HG02852 (cell line): Measurements from ENCODE around the gene HIPK4.
"Not testable (repeated sequence)": the region's sequence is repeated elsewhere in the genome, so short reads cannot be mapped to it uniquely, and the experiment has no call there.

Experiments used
- ATAC-seq: cut with Tn5 transposase; IDR thresholded peaks from one replicate; pipeline ENCODE4 v1.9.1; 2021; ENCODE audit warnings: mild to moderate bottlenecking, moderate library complexity; ENCODE audit not compliant: unreplicated experiment

HIPK4 gene

DNA sequence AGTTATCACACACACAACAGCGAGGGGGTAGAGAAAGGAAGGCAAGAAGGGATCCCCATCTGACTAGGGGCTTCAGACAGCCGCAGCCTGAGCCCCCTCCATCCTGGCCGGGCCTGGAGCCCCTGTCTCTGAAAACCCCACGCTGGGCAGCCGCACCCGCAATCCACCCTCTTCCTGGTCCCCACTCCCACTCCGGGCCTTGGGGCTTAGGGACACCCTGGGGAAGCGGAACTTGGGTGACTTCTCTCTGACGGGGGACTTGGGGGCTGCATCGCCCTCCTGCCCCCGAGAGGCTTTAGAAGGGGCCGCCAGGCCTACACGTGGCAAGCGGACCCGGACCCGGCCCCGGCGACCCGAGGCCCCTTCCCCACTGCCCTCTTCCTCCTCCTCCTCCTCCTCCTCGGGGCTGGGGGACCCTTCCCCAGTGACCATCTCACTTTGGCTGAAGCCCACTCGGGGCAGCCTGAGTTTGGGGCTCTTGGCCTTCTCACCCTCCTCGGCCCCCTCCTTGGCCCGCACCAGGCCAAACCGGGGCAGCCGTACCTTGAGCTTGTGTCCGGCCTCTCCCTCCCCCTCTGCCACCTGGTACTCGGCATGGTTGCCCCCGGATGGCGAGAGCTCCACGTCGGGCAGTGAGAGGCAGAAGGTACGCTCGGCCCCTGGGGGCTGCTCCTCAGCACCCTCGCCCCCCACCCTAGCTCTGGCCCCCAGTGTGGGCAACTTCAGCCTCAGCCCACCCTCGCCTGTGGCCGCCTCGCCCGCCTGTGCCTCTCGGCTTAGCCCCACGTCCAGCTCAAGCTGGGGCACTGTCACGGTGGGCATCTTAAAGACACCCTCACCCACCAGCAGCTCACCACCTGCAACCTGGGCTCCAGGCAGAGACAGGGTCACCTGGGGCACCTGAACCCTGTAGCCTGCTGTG is 4.2 kb upstream of the HIPK4 start:
- ATAC-seq, result no peak

DNA sequence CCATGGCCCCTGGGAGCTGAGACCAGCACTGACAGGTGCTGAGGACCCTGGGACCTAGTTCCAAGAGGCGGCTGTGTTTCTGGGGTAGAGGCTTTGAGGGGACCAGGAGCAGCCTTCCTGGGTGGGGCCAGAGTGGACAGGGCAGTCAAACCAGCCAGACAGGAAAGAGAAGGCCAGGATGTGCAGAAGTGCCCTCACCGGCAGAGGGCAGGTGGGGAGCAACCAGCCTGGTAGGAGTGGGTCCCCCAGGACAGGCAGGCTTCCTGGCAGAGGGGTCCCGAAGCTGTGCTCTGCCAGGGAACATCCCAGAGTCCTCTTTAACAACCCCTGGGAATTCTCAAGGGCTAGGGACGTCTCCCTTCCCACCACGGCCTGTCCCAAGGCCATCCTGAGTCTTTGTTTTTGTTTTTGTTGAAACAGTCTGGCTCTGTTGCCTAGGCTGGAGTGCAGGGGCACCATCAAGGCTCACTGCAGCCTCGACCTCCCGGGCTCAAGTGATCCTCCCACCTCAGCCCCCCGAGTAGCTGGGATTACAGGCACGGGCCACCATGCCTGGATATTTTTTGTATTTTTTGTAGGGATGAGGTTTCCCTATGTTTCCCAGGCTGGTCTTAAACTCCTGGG is 3.0 kb upstream of the HIPK4 start:
- ATAC-seq, result no peak

GRCh38 chr19:40392123-40392522 is 2.1 kb upstream of the HIPK4 start:
- ATAC-seq, result no peak

DNA sequence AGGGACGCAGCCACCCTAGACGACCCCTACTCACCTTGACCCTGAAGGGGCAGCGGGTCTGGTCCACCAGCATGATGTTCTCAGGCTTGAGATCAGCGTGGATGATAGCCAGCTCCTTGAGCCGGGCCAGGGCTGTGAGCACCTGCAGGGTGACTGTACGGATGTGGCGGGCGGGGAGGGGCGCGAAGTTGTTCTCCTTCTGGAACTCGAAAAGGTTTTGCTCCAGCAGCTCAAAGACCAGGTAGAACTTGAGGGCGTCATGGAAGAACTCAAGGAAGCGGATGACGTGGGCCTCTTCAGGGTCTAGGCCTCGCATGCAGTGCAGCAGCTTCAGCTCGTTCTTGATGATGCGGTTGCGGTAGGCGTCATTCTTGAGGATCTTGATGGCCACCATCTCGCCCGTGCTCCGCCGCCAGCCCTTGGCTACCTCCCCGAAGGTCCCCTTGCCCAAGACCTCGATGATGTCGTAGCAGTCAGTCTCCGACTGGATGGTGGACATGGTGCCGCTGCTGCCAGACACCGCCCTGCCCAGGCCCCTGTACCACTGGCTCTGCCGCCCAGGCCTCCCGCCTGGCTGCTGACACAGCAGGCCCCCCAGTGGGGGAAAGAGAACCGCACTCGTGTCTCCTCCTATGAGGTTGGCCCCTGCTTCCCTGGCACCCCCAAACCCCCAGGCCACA is 437 bp downstream of the HIPK4 start:
- no peak for ATAC-seq

- no peak for ATAC-seq
These were observed 1.5 kb downstream of the HIPK4 start for GRCh38 chr19:40388481-40388880.

- ATAC-seq, result no peak
These were observed 2.8 kb downstream of the HIPK4 start for GRCh38 chr19:40387155-40387554.

- no peak for ATAC-seq
These were observed 6.2 kb downstream of the HIPK4 start for GRCh38 chr19:40383668-40384248.

DNA sequence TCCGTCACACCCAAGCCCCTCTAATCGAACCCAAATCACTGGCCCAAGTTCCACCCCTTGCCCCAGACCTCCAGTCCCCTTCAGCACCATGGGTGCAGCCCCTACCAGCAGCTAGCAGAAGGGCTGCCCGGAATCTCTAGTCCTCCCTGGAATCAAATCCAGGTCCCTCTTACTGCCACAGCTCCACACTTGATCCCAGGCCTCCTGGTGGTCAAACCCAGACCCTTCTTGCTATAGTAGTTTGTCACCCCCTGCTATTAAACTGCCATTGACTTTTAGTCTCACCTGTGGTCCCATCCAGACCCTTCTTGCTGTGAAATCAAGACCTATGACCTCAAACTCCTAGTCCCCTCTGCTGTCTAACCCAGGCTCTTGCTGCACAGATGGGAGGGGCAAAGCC is 8.7 kb downstream of the HIPK4 start:
- ATAC-seq, result no peak

GRCh38 chr19:40380199-40381037 is 9.6 kb downstream of the HIPK4 start:
- ATAC-seq, result no peak

DNA sequence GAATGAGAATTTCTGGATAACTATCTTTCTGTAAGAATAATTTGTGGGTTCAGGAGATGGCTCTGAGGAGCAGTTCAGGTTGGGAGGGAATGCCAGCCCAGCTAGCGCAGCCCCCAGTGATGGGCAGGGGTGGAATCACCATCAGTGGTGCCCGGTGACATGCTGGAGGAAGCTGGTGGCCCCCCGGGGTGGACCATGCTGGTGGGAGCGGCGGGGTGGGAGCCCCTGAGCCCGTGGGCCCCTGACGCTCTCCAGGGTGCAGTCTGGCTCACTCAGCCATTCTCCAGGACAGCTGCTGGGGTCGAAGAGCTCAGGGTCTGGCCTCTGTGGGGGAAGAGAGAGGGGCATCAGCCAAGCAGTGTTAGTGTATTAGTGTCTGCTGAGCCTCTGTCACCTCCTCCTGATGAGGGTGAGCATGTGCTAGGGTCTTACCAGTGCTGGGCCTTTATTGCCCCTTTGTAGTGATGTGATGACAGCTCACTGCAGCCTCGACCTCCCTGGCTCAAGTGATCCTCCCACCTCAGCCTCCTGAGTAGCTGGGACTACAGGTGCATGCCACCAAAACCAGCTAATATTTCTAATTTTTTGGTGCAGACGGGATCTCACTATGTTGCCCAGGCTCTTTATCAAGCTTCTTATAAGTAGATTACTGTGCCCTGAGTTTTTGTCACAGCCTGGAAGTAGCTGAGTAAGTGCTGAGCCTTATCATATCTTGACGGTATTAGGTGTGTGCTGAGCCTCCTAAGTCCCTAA is 10.4 kb downstream of the HIPK4 start:
- no peak for ATAC-seq

DNA sequence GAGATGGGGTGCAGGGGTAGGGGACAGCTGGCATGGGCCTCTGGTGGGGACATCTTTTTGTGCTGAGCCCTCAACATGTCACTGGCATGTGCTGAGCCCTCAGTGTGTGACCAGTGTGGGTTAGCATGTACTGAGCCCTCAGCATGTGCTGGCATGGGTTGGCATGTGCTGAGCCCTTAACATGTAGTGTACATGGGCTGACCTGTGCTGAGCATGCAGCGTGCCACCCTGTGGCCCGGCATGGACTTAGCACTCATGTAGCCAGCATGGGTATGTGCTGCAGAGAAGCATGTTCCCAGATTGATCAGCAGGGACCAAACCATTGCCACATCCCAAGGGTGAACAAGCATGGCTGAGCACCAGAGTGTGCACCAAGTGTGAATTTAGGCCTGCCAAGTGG is 11.5 kb downstream of the HIPK4 start:
- ATAC-seq, result no peak

- no peak for ATAC-seq
These were observed 12.1 kb downstream of the HIPK4 start for GRCh38 chr19:40377876-40378385.

DNA sequence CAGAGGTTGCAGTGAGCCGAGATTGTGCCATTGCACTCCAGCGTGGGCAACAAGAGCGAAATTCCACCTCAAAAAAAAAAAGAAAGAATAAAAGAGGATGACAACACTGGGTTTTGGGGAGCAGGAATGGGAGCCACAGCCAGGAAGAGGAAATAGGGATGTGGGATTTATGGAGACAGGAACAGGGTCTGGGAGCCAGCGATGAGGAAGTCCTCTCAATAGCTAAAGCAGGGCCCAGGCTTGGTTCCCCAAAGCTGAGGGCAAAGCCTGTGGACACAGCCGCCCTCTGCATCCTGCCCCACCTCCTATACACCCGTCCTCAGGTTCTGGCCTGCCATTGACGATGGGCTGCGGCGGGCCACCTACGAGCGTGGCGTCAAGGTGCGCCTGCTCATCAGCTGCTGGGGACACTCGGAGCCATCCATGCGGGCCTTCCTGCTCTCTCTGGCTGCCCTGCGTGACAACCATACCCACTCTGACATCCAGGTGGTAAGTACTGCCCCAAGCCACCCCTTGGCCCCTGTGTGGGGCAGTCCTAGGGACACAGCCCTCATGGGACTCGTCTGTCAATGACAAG is 13.6 kb downstream of the HIPK4 start:
- ATAC-seq, result no peak

- no peak for ATAC-seq
These were observed 15.9 kb downstream of the HIPK4 start for GRCh38 chr19:40374084-40374483.

- no peak for ATAC-seq
These were observed 18.2 kb downstream of the HIPK4 start for GRCh38 chr19:40371802-40372122.

GRCh38 chr19:40370997-40371801 is 18.8 kb downstream of the HIPK4 start:
- ATAC-seq, result no peak

DNA sequence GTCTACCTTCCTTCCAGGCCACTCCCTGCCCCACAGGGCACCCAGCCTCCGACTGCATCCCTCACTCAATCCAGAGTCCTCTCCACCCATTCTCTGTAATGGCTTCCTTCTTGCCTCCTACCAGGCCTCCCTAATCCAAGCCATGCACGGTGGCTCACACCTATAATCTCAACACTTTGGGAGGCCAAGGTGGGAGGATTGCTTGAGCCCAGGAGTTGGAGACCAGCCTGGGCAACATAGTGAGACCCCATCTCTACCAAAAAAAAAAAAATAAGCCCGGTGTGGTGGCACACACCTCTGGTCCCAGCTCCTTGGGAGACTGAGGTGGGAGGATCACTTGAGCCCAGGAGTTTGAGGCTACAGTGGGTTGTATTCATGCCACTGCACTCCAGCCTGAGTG is 19.7 kb downstream of the HIPK4 start:
- ATAC-seq, result not testable (repeated sequence)

DNA sequence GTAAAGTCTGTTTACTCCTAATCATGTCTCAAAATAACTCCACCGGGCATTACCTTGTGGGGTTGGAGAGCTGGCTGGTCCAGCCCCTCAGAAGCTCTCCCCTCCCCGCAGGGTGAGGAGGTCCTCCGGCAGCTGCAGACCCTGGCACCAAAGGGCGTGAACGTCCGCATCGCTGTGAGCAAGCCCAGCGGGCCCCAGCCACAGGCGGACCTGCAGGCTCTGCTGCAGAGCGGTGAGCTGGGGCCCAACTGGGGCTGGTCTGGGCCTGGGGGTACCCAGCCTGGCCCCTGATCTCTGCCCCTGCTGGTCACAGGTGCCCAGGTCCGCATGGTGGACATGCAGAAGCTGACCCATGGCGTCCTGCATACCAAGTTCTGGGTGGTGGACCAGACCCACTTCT is 20.2 kb downstream of the HIPK4 start:
- no peak for ATAC-seq
